HT-29 (cell line): ENCODE measurements around the gene C16orf87. TPM values are rescaled to one million over a fixed set of nuclear protein-coding genes. Genes with fewer than 3 reads are reported as not detected.
A peak's percentile ranks its signal among the peaks of the same experiment; 100 is the strongest.
"Not testable (repeated sequence)": the region's sequence is repeated elsewhere in the genome, so short reads cannot be mapped to it uniquely, and the experiment has no call there.

Experiments used
- DNase-seq: peaks from one replicate; pipeline ENCODE4 v3.0.0-alpha.2; 2015; ENCODE audit warnings: low spot score
- total RNA-seq: library from RNA; depleted of rRNA; stranded (reverse); fragments of >200 nt; shearing (Covaris generic); gene quantifications from 2 replicates; pipeline ENCODE4 v1.2.3, GENCODE V29; 2014; rRNA removed

The C16orf87 gene
- total RNA-seq: 3.1 and 3.6 TPM in 2 replicates

- DNase-seq: peak; percentile 93
These were observed at the start of gene C16orf87 for GRCh38 chr16:46830902-46831647. Gene C16orf87 (minus strand): TSS chr16:46831180. CDS start chr16:46831149, 31 bp downstream.

GRCh38 chr16:46875243-46875642, 44.3 kb upstream of the C16orf87 start:
- no peak for DNase-seq

GRCh38 chr16:46873201-46873600, 42.2 kb upstream of the C16orf87 start:
- DNase-seq: no peak

- no peak for DNase-seq
These were observed 40.6 kb upstream of the C16orf87 start for GRCh38 chr16:46871597-46871996.

GRCh38 chr16:46868891-46869290, 37.9 kb upstream of the C16orf87 start:
- peak; percentile 22 for DNase-seq

- DNase-seq: not testable (repeated sequence)
These were observed 36.5 kb upstream of the C16orf87 start for GRCh38 chr16:46867486-46867885.

GRCh38 chr16:46866286-46866685, 35.3 kb upstream of the C16orf87 start:
- DNase-seq: no peak

GRCh38 chr16:46862555-46863447, 31.8 kb upstream of the C16orf87 start:
- DNase-seq: no peak

- peak; percentile 55 for DNase-seq
These were observed 28.8 kb upstream of the C16orf87 start for GRCh38 chr16:46859719-46860152.

- no peak for DNase-seq
These were observed 27.2 kb upstream of the C16orf87 start for GRCh38 chr16:46858151-46858550.

- peak; percentile 80 for DNase-seq
These were observed 26.5 kb upstream of the C16orf87 start for GRCh38 chr16:46857368-46857945.

GRCh38 chr16:46855389-46855788, 24.4 kb upstream of the C16orf87 start:
- DNase-seq: no peak

- no peak for DNase-seq
These were observed 23.9 kb upstream of the C16orf87 start for GRCh38 chr16:46854846-46855245.

GRCh38 chr16:46853713-46854443, 22.9 kb upstream of the C16orf87 start:
- DNase-seq: peak; percentile 84

- no peak for DNase-seq
These were observed 21.1 kb upstream of the C16orf87 start for GRCh38 chr16:46852130-46852529.

- DNase-seq: peak; percentile 27
These were observed 19.9 kb upstream of the C16orf87 start for GRCh38 chr16:46850619-46851555.

- DNase-seq: no peak
These were observed 18.1 kb upstream of the C16orf87 start for GRCh38 chr16:46848768-46849764.

- DNase-seq: no peak
These were observed 15.0 kb upstream of the C16orf87 start for GRCh38 chr16:46845952-46846351.

GRCh38 chr16:46844771-46845170, 13.8 kb upstream of the C16orf87 start:
- no peak for DNase-seq
